GM18909 (cell line): ENCODE data around the gene RXFP2.

Source experiments
- ATAC-seq: cut with Tn5 transposase; IDR thresholded peaks from one replicate; pipeline ENCODE4 v1.9.1; 2021; ENCODE audit warnings: mild to moderate bottlenecking; ENCODE audit not compliant: unreplicated experiment, poor library complexity

Gene RXFP2

DNA sequence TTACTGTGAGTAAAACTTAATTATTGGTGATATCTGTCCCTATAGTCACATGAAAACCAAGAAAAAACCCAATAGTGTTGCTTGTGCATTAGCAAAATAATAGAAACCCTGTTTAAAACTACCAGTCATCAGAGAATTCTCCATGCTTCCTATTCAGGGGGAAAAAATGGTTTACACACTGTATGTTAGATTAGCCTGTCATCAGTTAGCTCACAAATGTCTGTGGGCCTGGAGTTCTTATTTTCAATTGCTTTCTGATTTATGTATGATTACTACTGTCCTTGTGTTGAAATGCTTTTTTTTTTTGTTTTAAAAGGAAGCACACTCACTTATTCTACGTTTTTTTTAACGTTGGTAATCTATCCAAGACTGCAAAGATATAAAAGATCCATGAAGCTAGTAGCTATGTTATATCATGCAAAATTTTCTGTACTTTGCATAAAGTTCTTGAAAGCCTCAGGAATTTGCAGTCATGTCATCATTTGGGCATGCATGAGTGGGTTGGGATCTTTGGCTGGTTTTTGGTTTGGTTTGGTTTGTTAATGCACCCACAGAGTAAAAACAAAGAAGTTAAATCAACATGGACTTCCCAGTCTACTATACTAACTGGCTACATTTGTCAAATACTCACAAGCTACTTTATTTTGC lies 25.9 kb downstream of the RXFP2 start:
- no peak for ATAC-seq

DNA sequence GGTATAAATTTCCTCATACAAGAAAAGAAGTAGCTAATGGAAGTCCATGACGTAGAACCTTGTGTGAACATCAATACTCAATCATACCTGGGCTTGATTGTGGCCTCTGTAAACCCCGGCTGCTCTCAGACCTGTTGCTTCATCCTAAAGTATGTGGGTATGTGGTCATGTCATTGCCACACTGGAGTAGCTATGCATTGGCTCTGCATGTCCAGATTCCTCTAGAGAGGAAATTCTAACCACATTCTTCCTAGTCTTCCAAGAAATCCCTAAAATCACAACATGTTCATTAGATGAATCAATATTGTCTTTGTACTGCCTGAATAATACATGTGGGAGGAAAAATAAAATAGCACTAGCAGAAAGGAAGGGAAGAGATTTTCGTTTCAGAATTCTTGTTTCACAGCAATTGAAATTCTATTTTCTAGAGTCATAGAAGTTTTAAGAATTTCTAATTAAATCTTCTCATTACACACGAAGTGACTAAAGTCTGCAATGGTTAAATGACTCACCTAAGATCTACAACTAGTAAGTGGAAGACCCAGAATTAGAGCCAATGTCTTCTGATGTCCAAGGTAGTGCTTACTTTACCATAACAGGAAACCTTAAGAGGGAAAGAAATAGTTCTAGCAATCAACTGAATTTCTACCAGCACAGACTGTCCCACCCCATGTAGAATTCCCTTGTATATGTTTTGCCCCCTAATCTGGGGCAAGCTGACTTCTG lies 28.0 kb downstream of the RXFP2 start:
- no peak for ATAC-seq

DNA sequence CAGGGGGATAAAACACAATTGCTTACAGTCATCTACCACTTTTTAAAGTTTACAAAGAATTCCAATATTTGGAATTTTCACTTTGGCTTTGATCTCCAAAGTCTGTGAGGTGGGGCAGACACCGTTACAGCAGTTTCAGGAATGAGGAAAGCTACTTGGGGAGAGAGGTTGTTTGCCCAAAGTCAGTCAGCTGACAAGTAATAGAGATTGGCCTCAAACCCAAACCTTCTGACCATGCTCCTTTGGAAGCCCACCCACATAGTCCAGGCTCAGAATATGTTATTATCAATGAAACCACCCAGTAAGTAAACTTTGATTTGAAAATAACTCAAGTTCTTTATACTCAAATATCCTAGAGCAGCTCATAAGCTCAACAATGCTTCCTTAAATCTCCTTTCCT lies 29.0 kb downstream of the RXFP2 start:
- no peak for ATAC-seq

DNA sequence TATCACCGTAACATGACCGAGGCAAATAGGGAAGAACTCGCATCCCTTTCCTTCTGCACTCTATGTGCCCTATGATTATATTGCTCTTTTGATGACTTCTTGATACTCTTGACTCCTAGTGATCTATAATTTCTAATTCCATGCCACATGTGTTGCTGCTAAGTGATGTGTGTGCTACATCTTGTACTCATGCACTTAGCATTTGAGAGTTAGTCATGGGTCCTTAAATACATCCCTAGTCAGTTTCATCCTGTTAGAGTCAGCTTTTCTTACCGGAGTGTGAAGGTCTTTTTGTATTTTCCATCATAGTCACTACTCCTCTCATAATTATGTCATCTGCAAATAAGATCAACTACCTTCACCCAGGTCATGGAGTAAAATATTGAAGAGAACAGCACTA lies 30.2 kb downstream of the RXFP2 start:
- ATAC-seq = no peak

- no peak for ATAC-seq
Measured at GRCh38 chr13:31772231-31772630, 32.9 kb downstream of the RXFP2 start.

GRCh38 chr13:31773538-31773937 lies 34.2 kb downstream of the RXFP2 start:
- ATAC-seq = no peak

DNA sequence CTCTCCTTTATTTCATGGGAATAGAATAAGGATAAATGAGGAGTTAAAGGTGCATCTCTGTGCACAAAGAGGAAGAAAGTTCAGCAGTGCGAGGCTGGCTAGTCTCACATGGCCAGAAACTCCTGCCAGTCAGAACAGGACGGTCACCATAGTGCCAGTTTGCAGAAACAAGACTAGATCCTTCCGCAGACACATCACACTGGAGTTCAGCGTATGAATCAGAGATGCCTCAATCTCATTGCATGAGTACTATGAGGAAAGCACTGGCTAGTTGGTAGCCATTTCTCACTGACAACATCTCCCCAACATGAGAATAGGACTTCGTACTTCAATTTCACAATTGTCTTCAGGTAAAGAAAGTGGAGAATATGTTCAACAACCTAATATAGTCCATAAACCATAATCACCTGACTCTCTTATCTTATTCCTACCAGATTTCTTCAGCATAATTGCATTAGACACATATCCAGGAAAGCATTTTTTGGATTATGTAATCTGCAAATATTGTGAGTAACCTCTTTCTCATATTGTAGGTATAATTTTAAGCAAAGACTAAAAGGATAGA lies 34.9 kb downstream of the RXFP2 start:
- no peak for ATAC-seq

- ATAC-seq = no peak
Measured at GRCh38 chr13:31775148-31775547, 35.8 kb downstream of the RXFP2 start.

DNA sequence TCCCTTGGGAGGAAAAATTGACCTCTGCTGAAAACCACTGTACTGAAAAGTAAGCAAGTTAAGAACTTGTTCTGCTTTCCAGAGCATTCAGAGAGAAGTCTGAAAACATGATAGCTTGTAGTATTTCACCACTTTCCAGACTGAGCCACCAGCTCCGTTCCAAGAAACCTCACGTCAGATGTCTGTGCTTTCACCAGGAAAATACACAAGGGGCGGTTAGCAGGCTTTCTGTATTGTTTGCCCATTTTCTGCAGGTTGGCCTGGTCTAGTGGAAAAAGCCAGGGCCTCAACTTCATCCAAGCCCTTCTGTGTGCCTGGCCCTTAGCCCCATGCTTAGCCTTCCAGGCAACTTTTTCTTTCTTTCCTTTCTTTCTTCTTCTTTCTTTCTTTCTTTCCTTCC lies 36.4 kb downstream of the RXFP2 start:
- ATAC-seq = no peak

- no peak for ATAC-seq
Measured at GRCh38 chr13:31781064-31781463, 41.7 kb downstream of the RXFP2 start.

DNA sequence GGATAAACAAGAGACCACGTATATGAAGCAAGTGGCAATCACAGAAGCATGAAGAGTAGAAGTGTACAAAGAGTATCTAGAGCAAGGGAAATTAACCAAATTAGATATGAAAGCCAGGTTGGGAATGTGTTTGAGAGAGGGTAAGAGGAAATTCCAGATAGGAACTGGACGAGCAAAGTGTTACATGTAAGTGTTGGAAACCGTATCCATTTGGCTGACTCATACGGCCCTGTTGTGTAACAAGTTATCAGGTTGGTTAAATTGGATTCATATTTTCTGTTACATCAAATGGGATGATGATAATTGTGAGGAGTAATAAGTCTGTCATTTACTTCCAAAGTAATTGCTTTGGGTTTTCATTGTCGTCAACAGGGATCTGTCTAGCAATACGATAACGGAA lies 46.7 kb downstream of the RXFP2 start:
- ATAC-seq = no peak

DNA sequence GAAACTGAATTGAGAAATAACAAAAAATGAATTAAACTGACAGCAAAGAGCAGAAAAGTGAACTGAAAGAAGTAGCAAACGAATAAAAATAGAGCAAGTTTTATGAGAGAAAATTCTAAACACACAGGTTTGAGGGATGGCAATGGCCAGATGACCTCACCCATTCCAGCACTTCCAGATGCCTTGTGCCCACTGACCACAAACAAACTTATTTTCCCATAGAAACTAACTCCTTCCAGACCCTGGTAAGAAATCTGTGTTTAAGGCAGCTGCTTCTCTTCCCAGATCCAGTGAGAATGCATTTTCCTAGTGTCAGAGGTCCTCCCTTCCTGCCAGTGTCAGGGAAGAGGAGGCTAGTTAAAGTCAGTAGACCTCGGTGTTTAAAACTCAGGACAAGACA lies 51.7 kb downstream of the RXFP2 start:
- ATAC-seq = no peak

- ATAC-seq = no peak
Measured at GRCh38 chr13:31793246-31793645, 53.9 kb downstream of the RXFP2 start.

DNA sequence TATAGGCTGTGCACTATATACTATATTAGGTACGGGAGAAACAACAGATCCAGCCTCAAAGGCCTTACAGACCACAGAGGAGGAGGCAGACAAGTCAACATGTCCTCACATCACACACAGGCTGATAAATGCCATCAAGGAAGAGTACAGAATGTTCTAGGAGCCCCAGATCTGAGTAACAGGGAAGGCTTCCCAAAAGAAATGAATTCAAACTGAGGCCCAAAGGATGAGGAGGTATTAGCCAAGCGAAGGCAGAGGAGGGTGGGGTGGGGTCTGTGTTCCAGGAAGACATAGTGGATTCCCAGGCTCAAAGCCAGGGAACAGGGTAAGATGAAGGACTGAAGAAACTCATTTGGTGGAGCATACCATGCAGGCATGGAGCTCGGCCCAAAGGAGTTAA lies 55.1 kb downstream of the RXFP2 start:
- no peak for ATAC-seq

- no peak for ATAC-seq
Measured at GRCh38 chr13:31797154-31797775, 57.9 kb downstream of the RXFP2 start.

DNA sequence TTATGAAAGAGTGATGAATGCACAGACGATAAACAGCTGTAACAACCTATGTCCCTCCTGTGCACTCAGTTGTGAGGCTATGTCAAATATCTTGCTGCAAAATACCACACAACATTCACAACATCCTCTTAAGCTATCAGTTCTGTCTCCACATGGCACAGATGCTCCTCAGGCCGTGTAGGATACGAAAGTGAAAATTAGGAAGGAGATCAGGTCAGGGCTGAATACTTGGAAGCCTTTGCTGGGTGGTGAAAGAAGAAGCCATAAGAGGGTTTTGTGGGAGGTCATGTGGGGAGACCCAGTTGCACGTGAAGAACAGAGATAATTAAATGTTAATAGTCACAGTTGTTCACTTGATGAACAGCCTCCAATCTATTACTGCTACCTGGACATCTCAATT lies 58.9 kb downstream of the RXFP2 start:
- no peak for ATAC-seq

- no peak for ATAC-seq
Measured at GRCh38 chr13:31801088-31801487, 61.8 kb downstream of the RXFP2 start.

DNA sequence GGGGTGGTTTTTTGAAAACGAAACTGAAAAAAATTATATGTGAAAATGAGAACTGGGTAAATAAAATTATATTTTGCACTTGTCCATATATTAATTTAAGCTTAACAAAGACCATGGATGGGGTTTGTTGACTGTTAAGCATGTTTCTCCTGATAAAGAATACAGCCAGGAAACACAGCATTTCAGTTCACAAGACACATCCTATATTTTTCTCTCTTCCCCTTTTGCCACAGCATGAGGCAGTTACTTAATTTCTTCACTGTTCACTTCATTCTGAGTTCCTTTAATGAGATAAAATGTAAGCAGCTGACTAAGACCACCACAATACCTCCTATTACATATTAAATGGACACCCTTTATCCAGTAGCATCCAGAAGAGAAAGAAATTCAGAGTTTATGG lies 64.0 kb downstream of the RXFP2 start:
- no peak for ATAC-seq

GRCh38 chr13:31805841-31806240 lies 66.5 kb downstream of the RXFP2 start:
- no peak for ATAC-seq

DNA sequence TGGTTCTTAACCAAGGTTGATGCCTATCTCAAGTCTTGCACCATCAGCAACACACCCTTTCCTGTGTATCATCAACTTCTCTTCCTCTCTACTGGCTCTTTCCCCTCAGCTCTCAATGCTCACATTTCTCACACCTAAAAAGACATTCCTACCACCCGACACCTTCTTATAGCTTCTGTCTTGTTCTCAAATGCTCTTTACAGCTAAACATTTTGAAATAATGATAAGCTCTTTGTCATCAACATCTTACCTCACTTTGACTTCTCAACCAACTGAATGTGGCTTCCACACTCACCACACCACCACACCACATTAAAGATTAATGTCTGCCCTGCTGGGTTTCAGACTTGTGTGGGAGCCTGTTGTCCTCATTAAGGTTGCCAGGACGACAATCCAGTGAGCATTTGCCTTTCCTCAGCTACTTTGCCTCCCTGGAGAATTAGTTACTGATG lies 67.8 kb downstream of the RXFP2 start:
- ATAC-seq = no peak

DNA sequence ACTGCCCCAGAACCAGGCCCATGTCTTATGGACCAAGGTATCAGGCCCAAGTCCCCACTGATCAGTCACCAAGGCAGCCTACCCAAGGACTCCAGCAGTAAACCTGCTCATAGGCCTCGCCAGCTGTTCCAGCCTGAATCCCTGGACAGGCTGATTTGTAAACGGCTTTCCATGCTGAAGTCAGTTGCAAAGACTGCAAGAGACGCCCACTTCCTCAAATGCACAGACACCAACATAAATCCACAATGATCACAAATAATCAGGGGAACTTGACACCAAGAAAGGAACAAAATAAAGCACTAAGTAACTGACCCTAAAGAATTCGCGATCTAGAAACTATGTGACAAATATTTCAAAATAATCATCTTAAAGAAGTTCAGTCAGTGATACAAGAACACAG lies 75.2 kb downstream of the RXFP2 start:
- no peak for ATAC-seq
